ENCODE results near the gene CIART. TPM values are rescaled to one million over a fixed set of nuclear protein-coding genes. Genes with fewer than 3 reads are reported as not detected.
"Not testable (repeated sequence)": the region's sequence is repeated elsewhere in the genome, so short reads cannot be mapped to it uniquely, and the experiment has no call there.

The CIART gene
- total RNA-seq, 1 donor from 2014 or later: 4.7 TPM

DNA sequence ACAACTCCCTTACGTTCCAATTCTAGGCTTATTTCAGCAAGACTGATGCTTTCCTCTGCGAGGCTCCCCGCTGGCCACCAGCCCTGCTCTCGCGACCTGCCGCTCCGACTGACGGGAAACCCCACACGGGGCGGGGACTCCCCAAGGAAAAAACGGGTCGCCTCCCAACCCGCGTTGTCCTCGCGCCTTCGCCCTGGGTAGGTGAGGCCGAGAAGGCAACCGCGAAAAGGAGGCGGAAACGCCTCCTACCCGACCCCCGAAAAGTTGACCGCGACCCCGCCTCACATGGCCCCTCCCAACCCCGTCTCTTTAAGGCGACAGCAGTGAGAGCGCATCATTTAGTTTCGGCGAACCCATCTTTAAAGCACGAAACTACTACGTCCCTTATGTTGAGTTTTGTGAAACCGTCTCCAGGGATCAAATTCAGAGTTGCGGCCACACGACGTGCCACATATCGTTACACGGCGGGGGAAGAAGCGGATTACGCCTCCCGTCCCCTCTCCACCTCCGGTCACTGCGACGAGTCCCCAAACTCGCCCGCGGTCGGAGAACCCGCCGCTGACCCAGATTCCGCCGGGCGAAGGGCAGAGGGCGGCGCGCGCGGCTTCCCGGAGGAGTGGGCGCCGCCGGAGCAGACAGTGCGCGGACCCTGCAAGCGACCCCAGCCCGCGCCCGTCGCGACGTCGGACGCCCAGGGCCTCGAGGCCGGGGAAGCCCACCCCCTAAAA lies 47.6 kb upstream of the CIART start:
- TF ChIP-seq CTCF (IDR thresholded peaks at IDR 0.05; ENCODE audit: partially characterized antibody, unreplicated experiment): no peak
- peak; percentile 73 for DNase-seq
- Mint-ChIP-seq H3K4me3 (ENCODE audit: unreplicated experiment) (peak overlapping the region; percentile 97), H3K27me3 (ENCODE audit: unreplicated experiment) (peaks cover 5% of the 10 kb centered on the region), H3K36me3 (ENCODE audit: unreplicated experiment) (no peaks in the 10 kb centered on the region), H3K27ac (ENCODE audit: unreplicated experiment) (peak overlapping the region; percentile 76), H3K4me1 (ENCODE audit: low read depth, unreplicated experiment) (peaks cover 8% of the 10 kb centered on the region), H3K9me3 (ENCODE audit: unreplicated experiment) (no peaks in the 10 kb centered on the region)

GRCh38 chr1:150235294-150235851 lies 47.0 kb upstream of the CIART start:
- Mint-ChIP-seq H3K9me3 (ENCODE audit: unreplicated experiment) (no peaks in the 10 kb centered on the region), H3K4me3 (ENCODE audit: unreplicated experiment) (no peak overlapping the region), H3K36me3 (ENCODE audit: unreplicated experiment) (no peaks in the 10 kb centered on the region), H3K27ac (ENCODE audit: unreplicated experiment) (no peak overlapping the region), H3K4me1 (ENCODE audit: low read depth, unreplicated experiment) (peaks cover 8% of the 10 kb centered on the region), H3K27me3 (ENCODE audit: unreplicated experiment) (peaks cover 5% of the 10 kb centered on the region)
- DNase-seq: no peak
- no peak for TF ChIP-seq CTCF (IDR thresholded peaks at IDR 0.05; ENCODE audit: partially characterized antibody, unreplicated experiment)

- TF ChIP-seq CTCF (IDR thresholded peaks at IDR 0.05; ENCODE audit: partially characterized antibody, unreplicated experiment): no peak
These were observed 46.3 kb upstream of the CIART start, which contains the start of gene ANP32E for GRCh38 chr1:150235852-150236613. ANP32E (minus strand) TSS chr1:150236112; CDS start chr1:150235786, 326 bp downstream.

GRCh38 chr1:150236614-150237100 lies 45.7 kb upstream of the CIART start:
- DNase-seq: no peak
- Mint-ChIP-seq H3K9me3 (ENCODE audit: unreplicated experiment) (no peaks in the 10 kb centered on the region), H3K27ac (ENCODE audit: unreplicated experiment) (no peak overlapping the region), H3K36me3 (ENCODE audit: unreplicated experiment) (no peaks in the 10 kb centered on the region), H3K4me3 (ENCODE audit: unreplicated experiment) (no peak overlapping the region), H3K27me3 (ENCODE audit: unreplicated experiment) (peaks cover 5% of the 10 kb centered on the region), H3K4me1 (ENCODE audit: low read depth, unreplicated experiment) (peaks cover 8% of the 10 kb centered on the region)
- no peak for TF ChIP-seq CTCF (IDR thresholded peaks at IDR 0.05; ENCODE audit: partially characterized antibody, unreplicated experiment)

More at GRCh38 chr1:150235852-150236613, 46.3 kb upstream of the CIART start, which contains the start of gene ANP32E:
- Mint-ChIP-seq H3K4me1 (ENCODE audit: low read depth, unreplicated experiment) (peaks cover 8% of the 10 kb centered on the region), H3K36me3 (ENCODE audit: unreplicated experiment) (no peaks in the 10 kb centered on the region), H3K27me3 (ENCODE audit: unreplicated experiment) (peaks cover 5% of the 10 kb centered on the region), H3K27ac (ENCODE audit: unreplicated experiment) (no peak within 1 kb of the TSS), H3K9me3 (ENCODE audit: unreplicated experiment) (no peaks in the 10 kb centered on the region), H3K4me3 (ENCODE audit: unreplicated experiment) (peak within 1 kb of the TSS; percentile 97)
- peak; percentile 83 for DNase-seq

DNA sequence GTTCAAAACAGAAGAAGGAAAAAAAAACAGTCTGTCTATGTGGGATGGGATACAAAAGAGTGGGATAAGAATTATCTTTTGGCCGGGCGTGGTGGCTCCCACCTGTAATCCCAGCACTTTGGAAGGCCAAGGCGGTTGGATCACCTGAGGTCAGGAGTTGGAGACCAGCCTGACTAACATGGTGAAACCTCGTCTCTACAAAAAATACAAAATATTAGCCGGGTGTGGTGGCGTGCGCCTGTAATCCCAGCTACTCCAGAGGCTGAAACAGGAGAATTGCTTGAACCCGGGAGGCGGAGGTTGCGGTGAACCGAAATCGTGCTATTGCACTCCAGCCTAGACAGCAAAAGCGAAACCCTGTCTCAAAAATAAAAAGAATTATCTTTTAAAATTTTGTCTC lies 45.2 kb upstream of the CIART start:
- H3K27me3 Mint-ChIP-seq (ENCODE audit: unreplicated experiment); H3K27ac Mint-ChIP-seq (ENCODE audit: unreplicated experiment); DNase-seq; H3K36me3 Mint-ChIP-seq (ENCODE audit: unreplicated experiment); H3K4me1 Mint-ChIP-seq (ENCODE audit: low read depth, unreplicated experiment); H3K9me3 Mint-ChIP-seq (ENCODE audit: unreplicated experiment): not testable (repeated sequence)
- H3K4me3 Mint-ChIP-seq (ENCODE audit: unreplicated experiment): peak overlapping the region; percentile 42

Measured in glutamatergic neuron (in vitro differentiated cells).